ENCODE measurements around the gene TBC1D30.
A peak's percentile ranks its signal among the peaks of the same experiment; 100 is the strongest.

The TBC1D30 gene

GRCh38 chr12:64911912-64912311 lies 87.5 kb downstream of the TBC1D30 start:
- no peak for DNase-seq (ENCODE audit: low read depth in 2 of 2)

DNA sequence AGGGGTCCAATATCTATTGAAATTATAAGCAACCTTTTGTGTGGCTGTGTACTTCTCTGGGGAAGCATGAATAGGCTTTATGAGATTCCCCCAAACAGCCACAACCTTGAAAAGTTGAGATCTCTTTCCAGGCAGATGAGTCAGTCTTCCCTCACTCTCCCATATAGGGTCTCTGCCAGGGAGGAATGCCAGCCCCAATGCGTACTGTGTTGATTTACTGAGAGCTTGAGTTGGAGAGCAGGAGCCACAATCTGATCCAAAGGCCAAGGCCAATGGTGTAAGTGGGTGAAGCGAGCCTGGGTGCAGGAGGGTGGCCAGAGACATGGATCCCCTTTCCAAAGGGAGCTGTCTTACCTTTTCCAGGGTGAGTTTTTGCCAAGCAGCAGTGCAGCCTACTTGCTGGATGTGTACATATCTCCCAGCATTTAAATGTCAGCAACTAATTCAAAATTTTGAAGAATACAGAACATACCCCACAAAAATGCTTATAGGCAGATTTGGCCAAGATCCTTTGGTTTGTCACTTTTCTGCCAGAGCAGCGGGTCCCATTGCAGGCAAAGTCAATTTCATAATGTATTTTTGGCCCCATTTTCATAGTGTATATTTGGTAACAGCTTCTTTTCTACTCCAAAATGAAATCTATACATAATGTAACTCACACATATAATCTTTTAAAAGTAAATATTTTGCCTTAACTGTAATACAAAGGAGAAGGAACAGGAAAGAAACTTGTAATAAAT lies 88.2 kb downstream of the TBC1D30 start:
- peak in 1 of 2 experiments; percentile 25 for DNase-seq (ENCODE audit: low read depth in 2 of 2)

- DNase-seq (ENCODE audit: low read depth in 2 of 2), result no peak
Measured at GRCh38 chr12:64915242-64915641, 90.8 kb downstream of the TBC1D30 start.

- DNase-seq (ENCODE audit: low read depth in 2 of 2), result no peak
Measured at GRCh38 chr12:64916411-64917261, 92.2 kb downstream of the TBC1D30 start.

GRCh38 chr12:64918344-64918743 lies 93.9 kb downstream of the TBC1D30 start:
- DNase-seq (ENCODE audit: low read depth in 2 of 2), result no peak

DNA sequence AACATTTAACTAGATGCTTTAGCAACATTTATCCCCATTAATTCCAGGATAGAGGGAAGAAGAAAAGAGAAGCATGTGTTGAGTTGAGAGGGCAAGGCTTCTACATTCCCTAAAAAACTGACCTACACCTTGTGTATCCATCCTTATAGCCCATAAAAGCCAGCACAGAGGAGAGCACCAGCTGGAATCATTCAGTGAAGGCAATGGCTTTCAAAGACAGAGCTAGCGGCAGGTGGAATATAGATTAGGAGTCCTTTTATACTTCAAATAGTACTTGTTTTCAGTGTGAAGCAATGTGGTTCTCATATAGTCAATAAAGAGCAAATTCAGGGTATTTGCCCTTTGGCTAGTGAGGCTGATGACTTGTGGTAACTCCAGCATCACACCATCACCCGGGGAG lies 94.4 kb downstream of the TBC1D30 start:
- no peak for DNase-seq (ENCODE audit: low read depth in 2 of 2)

DNA sequence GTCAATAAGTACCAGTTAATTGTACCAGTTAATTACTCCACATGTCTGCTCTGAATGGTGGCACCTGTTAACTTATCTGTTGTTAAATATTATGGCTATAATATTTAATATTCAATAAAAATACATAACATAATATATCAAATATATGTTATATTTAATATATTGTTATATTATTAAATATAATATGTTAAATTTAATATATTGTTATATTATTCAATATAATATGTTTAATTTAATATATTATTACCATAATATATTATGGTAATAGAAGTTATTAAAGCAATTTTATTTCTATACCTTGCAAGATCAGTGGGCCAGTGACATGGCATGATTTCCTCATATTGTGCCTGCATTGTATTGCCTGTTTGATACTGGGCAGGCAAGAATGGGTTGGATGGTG lies 98.4 kb downstream of the TBC1D30 start:
- no peak for DNase-seq (ENCODE audit: low read depth in 2 of 2)

- no peak for DNase-seq (ENCODE audit: low read depth in 2 of 2)
Measured at GRCh38 chr12:64923536-64923935, 99.1 kb downstream of the TBC1D30 start.

All from fibroblast of skin of left biceps (primary cell).